Stimulated activated CD4-positive, alpha-beta T cell treated with anti-CD3 and anti-CD28 coated beads, Interleukin-2, amount 100 ng/mL, for 48 hours (primary cell): ENCODE data around the gene GPR37L1.
"Not testable (repeated sequence)": the region's sequence is repeated elsewhere in the genome, so short reads cannot be mapped to it uniquely, and the experiment has no call there.

Source experiments
- DNase-seq, 2 donors: peaks; one replicate each; pipeline ENCODE4 v3.0.0-alpha.2; 2020

GPR37L1 gene

DNA sequence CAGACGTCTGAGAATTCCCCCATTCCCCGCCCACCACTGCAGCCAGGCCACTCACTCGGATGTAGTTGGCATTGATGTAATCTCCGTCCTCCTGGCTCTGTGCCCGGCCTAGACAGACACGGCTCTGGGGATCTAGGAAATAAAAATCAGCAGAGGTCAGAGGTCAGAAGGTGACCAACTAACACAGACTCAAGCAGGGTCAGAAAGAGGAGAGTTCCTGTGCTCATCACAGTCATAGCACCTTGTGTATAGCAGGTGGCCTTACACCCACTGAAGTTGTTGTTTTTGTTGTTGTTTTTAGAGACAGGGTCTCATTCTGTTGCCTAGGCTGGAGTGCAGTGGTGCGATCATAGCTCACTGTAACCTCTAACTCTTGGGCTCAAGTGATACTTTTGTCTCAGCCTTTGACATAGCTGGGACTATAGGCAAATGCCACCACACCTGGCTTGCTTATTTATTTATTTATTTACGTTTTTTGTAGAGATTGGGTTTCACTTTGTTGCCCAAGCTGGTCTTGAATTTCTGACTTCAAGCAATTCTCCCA lies 32.8 kb downstream of the GPR37L1 start:
- no peak for DNase-seq

DNA sequence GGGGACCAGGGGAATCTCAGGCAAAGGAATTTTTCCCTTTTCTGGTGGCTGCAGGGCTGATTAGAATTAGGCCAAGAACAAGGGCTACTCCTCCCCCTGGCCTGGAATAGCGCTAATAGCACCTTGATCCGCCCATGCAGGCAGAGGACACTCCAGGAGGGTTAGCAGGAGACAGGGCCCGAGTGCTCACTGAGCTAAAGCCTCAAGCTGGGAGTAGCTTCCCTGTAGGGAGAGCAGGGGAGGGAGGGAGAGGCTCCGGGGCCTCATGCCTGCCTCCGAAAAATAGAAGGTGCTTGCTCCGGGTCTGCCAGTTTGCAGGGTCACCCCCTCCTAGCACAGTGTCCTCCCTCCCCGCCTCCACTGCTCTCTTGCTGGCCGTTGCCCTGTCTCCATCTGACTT lies 33.9 kb downstream of the GPR37L1 start:
- no peak for DNase-seq

DNA sequence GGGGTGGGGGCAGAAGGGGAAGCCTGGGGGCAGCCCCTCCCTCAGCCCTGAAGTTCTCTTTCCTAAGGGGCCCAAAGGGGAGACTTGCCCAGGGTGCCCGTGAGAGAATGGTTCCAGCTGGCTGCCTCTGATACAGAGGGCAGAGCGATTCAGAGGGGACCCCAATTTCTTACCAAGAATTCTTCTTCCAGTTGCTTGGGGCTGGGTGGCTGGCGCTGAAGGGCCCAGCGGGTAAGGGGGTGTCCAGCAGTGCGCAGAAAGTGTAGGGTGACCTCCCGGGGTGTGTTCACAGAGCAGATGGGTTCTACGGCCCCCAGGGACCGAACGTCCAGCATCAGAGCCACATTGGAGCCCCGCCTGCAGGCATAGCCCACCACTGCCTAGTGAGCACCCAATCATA lies 35.2 kb downstream of the GPR37L1 start:
- DNase-seq: no peak

DNA sequence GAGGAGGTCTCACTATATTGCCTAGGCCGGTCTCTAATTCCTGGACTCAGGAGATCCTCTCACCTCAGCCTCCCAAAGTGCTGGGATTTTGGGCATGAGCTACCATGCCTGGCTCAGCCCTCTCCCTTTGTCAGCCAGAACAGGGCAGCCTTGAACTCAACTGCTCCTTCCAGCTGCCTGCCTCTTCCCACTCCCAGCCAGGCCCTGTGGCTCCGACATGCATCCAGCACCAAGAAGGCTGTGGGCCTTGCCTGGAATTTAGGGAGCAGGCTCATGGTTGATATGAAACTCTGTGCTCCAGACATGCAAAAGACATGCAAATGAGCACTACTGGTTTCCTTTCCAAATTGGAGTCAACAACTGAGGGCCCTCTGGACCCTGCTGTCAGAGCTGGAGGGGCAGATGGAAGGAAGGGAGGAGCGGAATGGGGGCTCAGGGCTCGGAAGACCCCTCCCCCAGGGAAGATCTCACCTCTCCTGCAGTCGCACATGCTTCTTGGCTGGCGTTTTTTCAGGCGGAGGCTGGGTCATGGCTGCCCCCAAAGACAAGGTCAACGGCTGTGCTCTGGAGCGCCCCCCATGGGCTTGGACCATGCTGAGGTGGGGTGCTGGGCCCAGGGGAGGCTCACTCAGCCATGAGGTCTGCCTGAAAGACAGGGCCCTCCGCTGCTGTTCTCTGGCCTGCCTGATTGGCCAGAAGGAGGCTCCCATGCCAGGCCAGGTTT lies 36.3 kb downstream of the GPR37L1 start:
- no peak for DNase-seq

DNA sequence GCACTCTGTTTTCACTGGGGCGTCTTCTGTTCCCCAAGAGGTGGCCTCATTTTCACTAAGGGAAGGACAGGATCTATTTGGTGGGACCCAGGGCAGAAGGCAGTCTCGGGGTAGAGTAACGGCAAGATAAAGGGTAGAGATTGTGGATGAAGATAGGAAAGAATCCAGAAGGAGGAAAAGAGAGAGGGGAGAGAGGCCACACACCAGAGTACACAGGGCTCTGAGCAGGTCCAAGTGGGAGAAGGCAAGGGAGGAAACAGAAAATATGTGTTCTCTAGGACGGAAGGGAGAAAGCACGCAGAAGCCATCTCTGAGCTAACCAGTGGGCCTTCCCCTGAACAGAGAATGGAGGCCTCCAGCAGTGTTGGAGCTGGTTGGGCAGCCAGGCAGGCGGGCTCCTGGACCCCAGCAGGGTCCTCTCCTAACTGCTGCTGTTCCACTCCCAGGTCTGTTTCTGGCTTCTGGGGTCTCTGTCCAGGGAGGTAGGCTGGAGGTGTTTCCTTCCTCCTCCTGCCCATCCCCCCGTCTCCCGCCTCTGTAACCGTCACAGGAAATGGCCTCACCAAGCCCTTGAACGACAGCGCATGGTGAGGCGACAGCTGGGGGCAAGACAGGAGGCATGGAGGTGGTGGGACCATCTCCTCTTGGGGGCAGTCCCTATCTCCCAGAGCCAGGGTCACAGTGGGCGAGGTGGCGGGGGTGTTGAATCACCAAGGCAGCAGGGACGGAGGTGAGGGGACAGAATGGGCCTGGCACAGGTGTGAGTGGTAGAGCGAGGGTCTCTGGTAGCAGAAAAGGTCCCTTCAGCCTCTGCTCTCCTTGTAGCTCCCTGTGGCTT lies 37.0 kb downstream of the GPR37L1 start:
- peak in 1 of 2 donors; percentile 68 for DNase-seq

DNA sequence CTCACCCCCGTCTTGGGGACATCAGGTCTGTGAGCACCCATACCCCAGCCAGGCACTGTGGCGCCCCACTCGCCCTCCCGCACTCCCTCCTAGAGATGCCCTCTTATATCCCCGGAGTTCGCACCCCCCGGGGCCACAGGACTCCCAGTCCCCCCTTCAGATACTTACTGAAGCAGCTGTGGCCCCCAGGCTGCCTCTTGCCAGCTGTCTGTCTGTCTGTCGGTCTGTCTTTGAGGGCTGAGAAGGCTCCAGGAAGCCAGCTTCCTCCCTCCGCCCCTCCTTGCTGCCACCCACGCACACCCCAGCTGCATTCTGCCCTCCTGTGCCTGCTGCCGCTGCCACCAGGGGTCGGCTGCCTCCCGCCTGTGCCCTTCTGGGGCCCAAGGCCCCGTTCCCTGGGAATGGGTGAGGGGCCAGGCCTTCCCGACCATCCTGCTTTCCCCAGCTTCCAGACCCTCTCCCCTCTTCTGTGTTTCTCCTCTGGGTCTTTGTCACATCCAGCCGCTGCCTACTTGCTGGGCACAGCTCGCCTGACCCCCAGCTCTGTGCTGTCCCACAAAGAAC lies 37.7 kb downstream of the GPR37L1 start, which contains the start of gene PTPN7:
Gene PTPN7 (minus strand): TSS at position 226 of the 564 bp plus-strand sequence. CDS start 1,200 bp downstream, outside the sequence.
- DNase-seq: peak; percentile 84 to 86

DNA sequence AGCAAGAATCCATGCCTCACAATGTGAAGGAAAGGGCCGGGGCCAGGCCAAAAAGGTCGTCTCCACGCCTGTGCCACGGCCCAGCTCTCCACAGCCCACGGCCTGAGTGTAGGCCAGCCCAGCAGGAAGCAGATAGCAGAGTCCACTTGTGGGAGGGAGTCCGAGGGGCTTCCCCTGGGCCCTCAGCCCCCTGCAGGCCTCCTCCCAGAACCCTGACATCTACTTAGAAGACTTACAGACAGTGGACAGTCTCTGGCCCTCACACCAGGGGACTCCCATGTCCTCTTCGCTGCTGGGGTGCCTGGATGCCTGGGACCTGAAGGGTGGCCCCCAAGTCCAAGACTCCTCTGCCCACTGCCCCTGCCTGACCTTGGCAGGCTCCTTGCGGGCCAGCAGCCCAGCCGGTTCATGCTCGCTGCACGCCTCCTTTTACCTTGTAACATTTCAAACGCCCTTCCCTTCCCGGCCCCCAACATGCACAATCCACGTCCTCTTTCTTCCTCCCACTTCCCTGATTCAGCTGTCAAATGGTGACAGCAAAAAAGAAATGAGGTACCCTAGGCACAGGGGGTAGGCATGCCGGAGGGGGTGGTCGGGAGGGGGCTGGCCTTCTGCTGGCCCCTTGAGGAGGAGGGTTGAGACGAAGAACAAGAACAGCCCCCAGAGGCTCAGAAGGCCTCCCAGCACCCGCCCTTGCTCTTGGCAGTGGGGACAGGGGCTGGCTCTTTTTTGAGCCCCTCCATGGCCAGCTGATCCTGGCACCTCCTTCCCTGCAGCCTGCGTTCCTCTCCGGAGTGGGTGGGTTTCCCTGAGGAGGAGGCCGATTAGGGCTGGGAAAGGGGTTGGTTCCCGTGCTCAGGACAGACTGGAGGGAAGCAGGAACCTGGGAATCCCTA lies 38.7 kb downstream of the GPR37L1 start:
- DNase-seq: no peak

- DNase-seq: no peak
These were observed 39.3 kb downstream of the GPR37L1 start for GRCh38 chr1:202162047-202162417.

DNA sequence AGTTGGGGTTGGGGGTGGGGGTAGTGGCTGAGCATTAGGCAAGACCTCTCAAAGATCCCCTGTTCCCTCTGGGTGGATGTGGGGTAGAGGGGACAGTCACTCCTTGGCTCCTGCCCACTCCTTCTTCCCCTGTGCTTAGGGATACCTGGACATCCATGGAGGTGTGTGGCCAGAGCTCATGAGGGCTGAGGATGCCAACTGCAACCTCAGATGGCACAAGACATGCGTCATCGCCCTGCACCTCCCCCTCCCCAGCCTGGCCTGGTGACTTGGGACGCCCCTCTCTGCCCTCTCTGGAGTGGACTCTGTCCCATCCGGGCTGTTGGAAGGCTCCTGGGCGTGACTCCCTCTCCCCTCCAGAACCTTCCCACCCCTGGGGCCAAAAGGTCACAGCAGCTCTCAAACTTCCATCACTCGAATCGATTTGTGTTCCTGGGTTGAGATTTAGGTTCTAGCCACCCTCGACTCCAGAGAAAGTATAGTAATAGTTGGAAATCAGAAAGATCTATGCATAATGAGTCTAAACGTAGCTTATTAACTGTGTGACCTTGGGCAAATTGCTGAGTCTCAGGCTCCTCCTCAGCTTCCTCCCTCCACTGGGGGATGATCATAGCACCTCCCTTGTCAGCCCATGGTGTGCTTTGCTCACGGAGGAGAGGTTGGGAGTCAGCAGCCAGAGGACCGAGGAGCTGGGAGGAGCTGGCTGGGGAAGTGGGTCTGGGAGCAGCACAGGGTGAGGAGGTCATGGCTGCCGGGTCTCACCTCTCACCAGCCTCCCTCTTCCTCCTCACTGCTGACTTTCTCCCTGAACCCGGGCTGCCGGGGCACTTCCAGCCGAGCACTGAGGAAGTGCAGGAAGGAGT lies 39.9 kb downstream of the GPR37L1 start:
- DNase-seq: no peak

GRCh38 chr1:202163281-202164270 lies 40.9 kb downstream of the GPR37L1 start:
- DNase-seq: no peak

DNA sequence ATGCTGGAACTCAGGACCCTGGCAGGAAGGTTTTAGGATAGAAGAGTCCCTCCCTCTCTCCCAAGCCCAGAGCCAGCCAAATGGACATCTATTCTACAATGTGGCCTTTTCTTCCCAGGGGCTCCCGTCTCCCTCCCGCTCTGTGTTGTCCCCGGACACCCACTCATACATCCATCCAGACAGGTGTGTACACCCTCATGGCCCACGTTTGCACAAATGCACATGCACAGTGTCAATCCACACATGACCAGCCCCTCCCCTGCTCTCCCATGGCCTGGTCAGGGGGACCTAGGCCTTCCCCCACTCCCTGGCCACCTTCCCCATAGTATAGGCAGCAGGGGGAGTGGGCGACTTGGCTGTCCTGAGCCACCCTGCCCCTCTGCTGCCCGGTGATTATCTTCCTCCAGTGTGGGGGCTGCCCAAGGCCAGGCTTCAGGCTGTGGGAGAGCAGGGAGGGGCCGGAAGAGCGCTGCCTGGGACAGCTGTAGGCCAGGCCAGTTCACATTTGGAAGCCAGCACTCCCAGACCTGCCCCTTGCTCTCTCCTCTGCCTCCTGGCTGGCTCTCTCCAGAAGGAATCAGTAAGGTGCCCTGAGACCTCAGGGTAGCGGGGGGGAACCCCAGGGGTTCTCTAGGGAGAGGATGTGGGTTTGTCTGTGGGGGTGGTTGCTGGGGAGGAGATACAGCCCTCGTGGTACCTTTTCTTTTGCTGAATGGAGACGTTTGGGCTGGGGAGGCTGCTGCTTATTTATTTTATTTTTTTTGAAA lies 41.7 kb downstream of the GPR37L1 start:
- peak in 1 of 2 donors; percentile 48 for DNase-seq

DNA sequence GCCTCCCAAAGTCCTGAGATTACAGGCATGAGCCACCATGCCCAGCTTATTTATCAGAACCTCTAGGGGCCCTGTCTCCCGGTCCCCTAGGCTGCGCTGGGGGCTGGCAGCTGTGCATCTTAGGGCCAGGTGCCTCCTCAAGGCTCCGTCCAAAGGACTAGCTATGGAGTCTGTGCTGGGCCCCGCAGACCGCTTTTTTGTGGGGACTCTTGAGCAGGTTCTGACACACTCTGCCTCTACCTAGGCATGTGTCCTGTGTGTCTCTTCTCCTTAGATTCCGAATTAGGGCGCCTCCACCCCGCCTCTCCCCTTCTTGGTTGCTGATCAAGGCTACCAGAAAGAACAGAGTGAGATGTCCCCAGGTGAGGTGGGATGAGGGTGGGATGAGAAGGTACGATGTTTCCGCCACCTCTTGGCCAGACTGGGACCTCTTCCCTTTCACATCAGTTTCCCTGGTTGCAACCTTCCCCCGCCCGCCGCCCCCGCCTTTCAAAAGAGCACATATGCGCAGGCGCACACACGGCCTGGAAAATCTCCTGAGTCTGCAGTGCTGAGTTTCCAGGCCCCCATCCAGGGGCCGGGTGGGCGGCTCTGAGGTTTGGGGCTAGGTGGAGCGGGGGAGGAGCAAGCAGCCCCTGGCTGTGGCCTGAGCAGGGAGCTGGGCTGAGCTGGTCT lies 42.7 kb downstream of the GPR37L1 start:
- DNase-seq: peak in 1 of 2 donors; percentile 56

DNA sequence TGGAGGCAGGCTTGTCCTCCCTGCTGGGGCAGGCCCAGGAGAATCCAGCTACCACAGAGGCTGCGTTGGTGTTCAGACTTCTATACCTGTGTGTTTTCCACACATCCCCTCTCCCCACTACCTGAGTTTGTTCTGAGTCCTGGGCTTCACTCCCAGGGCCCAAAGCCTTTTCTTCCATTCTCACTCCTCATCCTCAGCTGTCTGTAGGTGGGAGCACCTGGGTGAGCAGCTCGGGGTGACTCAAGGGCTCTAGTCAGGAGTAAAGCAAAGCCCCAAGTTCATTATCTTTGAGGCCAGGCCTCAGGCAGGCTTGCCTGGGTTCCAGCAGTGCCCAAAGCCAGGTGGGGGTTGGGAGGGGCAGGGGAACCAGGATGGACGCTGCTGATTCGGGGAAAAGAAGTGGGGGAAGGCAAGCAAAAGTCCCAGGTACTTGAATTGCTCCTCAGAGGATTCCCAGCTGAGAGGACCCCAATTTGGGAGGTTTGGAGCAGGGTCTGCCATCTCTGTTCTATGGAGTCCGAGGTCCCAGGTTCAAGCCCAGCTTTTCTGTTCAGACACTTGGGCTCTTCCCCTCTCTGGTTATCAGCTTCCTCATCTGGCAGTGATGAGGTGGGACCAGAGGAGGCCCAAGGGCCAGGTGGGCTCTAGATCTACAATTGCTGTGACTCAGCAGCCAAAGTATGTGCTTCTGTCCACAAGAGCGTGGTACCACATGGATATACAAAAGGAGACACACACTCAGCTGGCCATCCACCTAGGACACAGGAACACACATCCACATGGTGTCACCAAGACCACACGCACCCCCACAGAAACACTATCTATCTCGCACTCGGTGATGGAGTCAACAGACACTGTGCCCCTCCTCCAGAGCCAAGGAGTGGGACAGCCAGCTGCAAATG lies 43.5 kb downstream of the GPR37L1 start:
- no peak for DNase-seq

GRCh38 chr1:202167054-202167453 lies 44.3 kb downstream of the GPR37L1 start:
- not testable (repeated sequence) for DNase-seq

GRCh38 chr1:202167708-202168415 lies 45.1 kb downstream of the GPR37L1 start:
- no peak for DNase-seq

DNA sequence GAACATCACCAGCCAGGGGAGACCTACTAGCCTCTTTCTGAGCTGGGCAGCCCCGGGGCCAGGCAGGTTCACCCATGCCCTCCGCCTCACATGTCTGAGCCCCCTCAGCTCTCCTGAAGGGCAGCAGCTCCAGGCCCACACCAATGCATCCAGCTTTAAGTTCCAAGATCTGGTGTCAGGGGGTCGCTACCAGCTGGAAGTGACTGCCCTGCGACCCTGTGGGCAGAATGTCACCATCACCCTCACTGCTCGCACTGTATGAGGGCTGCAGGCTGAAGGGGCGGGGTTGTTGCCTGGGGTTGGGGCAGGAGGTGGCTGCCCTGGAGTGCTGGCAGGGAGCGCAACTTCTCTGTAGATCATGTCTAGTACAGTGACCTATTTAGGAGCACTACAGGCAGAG lies 46.1 kb downstream of the GPR37L1 start:
- no peak for DNase-seq

DNA sequence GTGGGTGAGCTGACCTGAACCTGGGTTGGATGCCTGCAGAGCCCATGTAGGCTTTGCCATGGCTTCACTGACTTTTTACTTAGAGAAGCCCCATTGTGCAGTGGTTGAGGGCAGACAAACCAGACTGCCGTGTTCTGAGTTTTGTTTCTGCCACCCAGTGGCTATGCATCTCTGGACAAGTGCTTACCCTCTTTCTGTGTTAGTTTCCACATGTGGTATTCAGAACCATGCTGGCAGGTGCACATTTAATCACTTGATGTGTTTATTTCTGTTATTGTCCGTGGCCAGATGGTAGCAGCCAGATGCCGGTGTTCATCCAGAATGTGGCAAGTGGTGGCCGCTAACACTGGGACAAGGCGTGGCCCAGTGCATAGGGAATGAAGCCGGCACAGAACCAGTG lies 48.0 kb downstream of the GPR37L1 start:
- DNase-seq: no peak
